Hepatic stellate cell (primary cell): ENCODE data around the gene PTGR3.

Experiments used
- DNase-seq: peaks from one replicate; pipeline ENCODE4 v3.0.0; 2011; ENCODE audit warnings: low spot score

The PTGR3 gene

DNA sequence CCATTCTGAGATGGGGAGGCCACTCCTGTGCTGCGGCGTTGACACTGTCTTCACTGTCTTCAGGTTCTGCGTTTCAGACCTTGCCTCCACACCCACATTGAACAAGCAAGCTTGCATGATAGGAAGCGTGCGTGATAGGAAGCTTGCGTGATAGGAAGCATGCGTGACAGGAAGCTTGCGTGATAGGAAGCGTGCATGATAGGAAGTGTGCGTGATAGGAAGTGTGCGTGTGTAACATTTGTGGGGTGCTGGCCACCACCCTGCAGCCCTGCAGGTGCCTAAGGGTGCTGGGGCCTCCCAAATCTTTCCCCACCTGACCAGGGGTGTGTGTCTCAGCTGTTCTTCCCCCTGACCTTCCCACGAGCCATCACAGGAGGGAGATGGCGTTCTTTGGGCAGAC, 27.0 kb upstream of the PTGR3 start:
- no peak for DNase-seq

DNA sequence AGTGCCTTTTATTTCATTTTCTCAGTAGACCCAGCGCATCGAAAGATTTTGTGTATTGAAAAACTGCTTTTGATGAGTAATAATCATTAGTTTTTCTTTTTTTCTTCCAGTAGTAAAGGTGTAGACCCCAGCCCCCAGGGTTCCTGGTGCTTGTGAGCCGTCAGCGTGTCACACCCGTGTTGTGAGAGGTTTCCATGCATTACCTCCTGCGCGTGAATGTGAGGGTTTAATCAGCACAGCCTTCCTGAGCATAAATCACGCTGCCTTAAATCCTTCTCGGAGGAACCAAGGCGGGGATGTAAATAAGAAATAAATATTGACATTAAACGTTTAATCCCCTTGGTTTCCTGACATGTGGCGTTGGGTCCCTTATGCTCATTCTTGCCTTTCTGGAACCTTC, 26.0 kb upstream of the PTGR3 start:
- DNase-seq: no peak

DNA sequence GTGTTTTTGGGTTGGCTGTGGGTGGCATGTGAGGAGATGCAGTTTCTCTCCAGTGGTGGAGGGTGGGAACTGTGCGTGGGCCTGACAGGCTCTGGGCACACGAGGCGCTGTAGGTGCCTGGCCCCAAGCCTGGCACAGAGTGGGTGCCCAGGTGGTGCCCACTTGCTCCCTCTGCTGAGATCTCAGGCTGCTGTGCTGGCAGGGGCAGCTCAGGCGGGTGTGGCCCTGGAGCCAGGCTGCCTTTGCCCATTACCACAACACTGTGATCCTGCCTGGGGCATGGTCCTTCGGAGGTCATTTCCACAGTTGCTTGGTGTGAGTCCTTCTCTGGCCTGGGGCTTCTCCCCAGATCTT, 22.1 kb upstream of the PTGR3 start:
- no peak for DNase-seq

DNA sequence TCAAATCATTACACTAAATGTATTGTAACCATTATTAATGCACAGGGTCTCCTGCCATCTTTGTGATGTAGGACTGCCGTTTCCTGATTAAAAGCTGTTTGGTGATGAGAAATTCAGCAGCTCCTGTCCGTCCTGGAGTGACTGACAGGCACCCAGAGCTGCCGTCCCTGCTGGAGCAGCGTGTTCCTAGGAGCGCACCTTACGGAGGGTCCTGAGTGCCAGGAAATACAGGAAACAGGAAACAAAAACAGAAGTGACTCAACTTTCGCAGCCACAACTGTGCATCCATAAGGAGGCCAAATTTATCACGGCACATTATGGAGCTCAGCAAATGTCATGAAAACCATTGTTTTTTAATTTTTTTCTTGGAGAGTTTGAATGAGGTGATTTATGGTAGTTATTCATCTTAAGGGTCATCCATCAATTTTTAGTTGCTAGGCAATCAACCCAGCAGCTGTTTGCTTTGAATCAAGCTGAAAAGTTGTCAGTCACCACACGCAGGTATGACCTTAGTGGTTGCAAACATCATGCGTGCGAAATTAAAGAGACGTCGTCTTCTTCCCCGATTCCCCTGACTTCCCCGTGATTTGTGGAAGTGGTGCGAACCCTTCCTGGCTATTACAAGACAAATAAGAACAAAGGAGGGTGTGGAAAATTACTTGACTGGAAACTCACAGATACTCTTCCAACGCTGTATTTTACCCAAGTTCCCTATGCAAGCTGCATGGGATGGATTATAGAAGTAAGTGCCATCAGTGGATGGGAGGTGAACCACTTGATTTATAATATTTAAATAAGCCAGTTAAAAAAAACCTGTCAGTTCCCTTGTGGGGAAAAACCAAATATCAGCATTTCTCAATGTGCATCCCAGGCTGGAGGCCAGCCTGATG, 21.5 kb upstream of the PTGR3 start:
- no peak for DNase-seq

DNA sequence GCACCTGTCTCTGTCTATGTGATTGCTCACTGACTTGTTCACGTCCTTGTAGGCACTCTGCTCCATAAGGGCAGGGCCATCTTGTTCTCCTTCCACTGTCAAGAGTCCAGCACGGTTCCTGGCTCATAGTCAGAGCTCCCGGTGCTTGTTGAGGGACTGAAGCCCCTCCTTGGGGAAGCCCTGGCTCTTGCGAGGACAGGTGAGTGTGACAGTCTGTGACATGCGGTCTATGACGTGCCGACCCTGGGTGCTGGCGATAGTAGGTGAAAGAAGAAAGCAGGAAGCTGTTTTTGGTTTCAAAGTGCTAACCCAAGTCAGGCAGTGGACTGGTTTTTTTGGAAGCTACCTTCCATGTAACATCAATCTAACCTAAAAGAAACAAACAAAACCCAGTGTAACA, 20.5 kb upstream of the PTGR3 start:
- no peak for DNase-seq

DNA sequence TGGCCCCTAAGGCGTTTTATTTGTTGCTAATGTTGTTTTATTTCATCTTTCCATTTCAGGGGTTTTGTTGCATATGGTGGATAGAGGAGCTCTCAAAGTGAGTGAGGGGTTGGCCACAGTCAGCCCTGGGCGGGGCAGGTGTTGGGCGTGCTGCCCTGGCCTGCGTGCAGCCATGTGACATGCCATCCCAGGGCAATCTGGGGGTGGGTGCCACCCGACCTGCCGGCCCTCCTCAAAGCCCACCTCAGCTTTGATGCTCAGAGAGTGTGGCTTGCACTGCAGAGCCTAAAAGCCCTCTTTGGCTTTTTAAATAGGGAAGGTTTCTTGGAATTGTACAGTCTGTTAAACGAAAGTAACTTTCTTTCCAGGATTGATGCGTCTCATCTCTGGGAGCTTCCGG, 20.0 kb upstream of the PTGR3 start:
- DNase-seq: no peak

DNA sequence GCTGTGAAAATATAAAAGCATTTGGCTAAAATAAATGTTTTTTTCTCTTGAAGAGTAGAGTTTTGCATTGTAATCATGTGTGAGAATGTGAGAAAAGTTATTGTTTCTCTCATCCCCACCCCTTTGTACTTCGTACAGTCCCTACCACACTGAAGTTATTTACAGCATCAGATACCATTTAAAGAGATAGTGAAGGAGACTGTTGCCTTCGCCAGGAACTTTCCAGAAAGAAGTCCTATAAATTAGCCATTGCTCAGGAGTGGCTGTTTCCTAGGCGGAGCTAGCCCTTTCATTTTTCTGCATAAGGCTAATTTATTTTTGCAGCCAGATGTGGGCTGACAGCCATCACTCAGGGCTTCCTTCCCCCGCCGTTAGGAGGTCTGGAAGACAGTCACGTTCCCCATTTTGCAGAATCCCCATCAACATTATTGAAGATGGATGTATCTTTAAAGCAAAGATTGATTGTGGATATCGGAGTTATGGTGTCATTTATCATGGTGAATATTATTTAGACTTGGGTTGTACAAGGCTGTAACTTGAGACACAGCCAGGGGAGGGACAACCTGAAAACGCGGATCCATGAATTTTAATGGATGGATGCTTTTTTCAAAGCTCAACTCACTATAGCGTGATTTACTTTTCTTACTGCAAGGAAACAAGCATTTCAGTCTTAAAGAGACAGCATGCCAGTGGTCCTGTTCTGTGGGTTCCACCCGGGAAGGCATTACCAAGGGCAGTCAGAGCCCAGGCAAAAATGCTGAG, 18.8 kb upstream of the PTGR3 start:
- no peak for DNase-seq

DNA sequence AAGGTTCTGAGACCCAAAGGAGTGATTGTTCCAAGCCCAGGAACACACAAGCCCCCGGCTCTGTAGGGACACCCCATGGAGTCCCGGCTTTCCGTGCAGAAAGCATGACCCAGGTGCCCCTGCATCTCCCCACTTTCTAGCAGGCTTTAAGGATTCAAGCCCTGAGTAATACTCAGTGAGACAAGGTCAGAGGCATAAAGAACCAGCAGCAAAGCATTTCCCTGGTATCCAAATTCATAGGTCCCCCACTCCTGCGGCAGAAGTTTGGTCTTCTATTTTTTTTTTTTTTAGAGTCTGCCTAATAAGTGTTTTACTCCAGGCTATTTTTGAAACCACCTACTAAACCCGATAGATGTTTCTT, 18.0 kb upstream of the PTGR3 start:
- DNase-seq: no peak

DNA sequence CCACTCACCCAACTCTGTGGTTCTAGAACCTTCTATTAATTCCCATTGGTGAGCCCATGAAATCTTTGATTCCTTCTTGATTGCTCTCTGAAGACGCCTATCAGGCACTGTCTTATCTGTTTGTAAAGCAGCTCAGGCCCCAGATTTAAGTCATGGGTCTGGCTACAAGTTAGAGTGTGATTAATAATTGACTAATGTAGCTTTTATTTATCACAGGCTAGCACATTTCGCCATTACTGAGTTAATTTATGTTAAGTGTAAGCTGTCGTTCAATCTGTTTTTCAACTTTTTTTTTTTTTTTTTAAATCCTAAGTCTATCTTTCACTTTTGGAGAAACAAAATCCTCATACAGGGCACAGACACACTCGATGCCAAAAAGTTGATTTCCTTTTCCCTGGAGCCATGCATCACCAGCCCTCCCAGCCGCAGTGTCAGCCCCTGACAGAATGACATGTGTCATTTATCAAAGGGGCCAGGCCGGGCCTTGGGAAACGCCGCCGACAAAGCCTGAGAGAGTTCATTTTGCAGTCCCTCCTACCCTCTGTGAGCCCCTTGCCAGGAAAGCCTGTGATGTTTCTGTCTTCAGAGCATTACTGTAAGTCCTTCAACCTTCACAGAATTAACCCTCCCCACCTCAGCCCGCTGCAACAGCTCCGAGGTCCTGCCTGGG, 17.5 kb upstream of the PTGR3 start:
- DNase-seq: no peak

DNA sequence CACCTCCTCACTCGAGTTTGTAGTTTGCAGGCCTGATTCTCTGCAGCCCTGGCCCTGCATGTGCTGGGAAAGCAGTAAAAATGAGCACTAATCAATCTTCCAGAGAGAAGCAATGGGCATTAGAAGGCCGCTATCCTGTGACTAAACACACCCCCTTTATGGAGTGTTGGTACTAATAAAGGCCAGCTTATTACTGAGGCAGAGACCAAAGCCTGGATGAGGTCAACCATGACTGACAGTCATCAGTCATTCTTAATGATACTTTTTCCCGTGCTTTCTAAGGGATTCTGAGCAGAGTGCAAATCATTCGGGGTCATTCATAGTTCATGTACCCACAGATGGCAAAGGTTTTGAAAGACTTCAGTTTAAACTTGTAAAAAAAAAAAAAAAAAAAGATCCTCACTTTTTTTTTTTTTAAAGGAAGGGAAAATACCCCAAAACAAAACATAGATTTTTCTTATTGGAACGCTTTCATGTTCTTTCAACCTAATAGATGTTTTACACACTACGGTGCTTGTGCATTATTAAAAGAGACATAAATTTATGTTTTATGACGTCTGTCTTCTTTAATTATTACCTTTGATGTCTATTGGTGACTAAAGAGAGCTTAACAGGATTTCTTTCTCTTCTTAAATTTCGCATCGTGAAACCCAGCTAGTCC, 14.9 kb upstream of the PTGR3 start:
- DNase-seq: no peak

DNA sequence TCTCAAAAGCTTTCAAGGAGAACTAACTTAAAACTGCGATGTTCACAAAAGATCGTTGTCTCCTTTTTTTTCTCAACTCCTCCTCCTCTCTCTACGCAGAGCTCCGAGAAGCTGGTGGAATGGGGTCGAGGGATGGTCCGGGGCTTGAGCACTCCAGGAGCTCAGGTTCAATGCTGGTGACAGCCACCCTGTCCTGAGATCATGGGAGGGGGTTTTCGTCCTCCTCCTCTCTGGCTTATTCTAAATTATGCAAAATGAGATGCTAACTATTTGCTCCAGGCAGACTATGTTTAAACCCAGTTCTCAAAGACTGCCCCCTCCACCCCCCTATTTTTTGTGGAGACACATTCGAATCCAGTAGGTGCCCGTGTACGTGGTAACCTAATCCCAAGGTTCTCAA, 13.5 kb upstream of the PTGR3 start:
- DNase-seq: no peak

DNA sequence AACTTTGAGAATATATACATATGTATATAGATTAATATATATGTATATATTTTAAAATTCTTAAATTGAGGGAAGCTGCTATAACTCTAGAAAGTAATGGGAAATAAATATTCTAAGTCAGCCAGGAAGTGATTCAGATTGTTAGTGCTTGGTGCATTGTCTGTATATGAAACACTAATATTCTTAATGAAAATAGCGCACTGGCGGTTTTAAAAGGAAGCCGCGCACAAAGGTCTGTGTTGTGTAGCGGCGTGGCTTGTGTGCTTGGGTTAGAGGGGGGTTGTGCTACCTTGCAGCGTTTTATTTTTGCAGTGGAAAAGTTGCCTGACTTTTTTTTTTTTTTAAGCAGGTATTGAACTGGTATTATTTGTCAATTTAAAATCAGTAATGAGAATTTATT, 13.0 kb upstream of the PTGR3 start:
- DNase-seq: no peak

DNA sequence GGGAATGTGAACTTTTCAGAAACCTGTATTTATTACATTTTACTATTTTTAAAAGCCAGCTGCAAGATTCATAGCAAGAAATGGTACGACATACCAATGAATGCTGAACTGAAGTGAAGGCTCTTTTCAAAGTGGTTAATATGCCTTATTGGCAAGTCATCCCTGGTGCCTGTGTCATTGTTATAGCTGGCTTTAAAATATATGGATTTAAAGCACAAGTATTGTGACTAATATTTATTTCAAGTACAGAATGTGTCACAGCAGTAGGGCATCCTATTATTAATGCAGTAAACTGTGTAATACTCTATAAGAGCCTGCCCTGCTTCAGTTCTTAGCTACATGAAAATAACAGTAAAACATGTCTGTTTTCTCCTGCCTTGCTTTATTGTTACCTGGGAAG, 12.5 kb upstream of the PTGR3 start:
- DNase-seq: no peak

DNA sequence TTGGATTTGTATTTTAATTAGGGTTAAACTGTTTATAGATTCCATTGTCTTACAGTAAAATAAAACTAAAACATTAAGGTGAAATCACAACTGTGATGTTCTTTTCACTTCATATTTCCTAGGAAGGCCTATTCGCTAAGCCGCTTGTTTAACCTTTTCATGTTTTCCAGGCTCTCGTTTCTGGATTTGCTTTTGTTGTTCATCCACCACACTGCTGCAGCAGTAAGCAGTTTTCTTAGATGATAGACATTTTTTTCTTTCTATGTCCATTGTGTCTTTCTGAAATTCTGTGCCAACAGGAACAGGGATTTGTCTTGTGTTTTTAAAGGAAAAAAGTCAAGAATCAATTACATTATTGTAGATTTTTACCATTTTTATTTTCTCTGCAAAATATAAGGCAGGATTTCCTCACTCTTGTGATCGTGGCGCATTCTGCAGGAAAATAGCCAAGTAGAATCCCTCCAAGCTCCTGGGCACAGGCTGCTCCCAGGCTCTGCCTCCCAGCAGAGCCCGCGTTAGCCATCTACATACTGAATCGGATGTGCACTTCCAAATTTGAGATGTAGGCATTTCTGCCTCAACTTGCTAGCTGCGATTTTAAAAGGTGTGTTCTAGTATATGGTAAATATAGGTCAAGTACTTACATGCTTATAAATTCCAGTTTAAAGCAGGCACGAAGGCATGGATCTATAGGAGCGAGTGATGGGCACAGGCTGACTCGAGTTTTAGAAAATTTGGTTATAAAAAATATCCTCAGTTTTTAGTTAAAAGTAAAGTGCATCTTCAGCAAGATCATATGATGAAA, 11.8 kb upstream of the PTGR3 start:
- no peak for DNase-seq

DNA sequence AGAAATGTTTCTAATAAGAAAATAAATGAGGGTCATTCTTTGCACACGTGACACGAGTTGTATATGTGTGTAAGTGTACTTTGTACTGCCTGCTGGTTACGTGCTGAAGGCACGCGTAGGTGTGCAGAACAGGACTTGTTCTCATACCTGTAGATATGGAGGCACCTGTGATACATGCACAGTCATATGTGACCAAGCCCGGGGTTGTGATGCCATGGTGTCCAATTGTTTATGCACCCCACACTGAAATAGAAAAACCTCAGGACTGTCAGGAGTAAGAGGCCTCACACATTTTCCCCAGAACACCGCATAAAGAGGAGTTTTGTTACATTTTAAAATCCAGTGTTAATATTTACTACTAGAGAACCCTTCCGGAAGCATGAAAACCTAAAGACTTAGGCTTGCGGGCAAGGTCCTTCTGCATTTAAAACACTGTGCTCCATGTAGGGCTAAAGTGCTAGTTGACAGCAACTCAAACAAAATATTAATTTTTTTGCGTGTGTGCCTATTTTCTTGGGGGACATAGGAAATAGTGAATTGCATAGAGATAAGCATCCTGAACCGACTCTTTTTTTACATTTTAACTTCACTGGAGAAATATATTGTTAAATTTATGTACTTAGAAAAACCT, 10.9 kb upstream of the PTGR3 start:
- no peak for DNase-seq

DNA sequence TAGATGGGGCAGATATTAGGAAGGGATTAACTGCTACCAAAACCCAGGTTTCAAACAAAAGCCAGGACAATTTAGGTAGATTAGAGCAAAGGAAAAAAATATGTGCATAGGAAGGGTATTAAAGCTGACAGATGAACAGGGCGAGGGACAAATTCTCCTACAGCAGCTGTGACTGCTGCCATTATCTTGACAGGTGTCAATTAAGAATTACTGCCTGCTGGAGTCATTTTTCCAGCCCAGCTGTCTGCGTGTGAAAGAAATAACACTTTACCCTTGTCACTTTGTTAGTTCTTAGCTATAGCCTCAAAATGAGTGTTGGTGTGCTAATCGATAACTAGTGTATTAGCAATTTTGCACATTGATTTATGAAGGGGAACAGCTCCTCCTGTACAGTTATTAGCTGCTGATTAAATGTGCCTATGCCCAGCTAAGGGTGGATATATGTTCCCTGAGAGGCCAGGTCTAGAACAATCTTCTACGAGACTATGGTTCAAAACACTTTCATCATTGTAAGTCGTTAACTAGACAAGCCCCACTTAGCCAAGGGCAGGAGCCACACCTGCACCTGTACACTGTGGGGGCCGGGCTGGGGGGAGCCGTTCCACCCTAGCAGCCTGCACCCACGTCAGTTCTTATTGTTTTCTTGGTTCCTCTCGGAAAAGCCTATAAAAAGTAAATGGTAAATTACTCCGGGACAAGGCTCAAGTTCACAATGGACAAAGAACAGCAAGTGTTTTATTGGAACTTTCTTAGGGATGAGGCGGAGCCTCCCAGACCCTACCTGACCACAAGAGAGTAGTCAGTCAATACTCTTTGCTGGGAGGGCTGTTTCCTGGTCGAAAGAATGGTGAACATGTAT, 9.4 kb upstream of the PTGR3 start:
- DNase-seq: no peak

DNA sequence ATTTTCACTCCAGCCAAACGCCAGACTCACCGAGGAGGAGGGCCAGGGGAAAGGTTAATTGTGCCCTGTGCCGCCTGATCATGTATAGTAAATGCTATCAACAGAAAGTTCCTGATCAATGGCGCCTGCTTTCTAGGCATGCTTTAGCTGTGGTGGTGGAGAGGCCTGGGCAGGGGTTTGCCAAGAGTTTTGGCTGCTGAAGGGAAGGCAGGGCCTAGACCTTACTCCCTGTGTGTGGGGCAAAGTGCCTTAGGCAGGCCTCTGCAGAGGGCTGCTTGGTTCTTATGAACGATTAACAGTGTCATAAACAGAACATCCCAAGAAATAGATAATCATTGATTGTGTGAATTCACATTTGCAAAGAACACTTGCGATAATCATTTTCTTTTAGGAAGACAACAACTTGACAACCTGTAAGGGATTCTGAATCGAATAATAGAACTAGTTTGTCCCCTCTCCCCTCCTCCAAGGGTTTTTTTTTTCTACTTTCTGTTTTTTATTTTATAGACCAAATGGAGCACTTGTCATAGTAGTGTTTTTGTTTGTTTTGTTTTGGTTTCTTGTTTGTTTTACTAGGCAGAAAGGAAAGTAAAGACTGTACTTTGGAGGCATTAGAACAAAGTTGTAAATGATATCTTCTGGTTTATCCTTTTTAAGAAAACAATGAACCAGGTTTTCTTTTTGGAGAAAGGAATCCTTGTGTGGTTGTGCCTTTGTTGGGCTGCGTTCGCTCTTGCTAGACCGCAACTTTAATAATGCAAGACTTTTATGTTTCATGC, 8.2 kb upstream of the PTGR3 start:
- no peak for DNase-seq

DNA sequence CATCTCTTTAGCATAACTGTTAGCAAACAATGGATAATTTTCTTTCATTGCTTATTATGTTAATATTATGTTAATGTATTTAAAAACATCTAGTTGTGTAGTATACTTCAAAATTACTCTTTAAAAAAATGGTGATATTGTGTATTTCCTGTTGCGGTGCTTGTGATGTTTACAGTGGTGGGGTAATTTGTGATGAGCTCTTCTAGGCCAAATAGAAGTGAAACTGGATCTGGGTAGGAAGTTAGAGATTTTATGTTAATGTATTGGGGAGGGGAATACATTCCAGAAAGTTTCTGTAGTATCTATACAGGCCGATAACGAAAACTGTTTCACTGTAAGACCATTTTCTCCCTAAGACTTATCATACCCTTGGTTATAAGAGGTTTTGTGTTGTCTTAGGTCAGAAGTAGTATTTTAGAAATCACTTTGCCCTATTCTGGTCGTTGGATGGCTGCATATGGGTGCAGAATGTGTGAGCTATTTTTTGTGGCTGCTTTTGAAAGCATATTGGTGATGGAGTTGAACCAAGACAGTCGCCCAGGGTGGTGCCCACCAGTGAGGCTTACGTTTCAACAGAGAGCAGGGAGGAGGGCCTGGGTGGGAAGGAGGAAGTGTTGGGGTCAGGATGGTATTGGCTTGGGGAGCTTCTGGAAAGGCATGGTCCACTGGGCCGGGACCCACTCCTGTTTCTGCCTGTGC, 7.4 kb upstream of the PTGR3 start:
- no peak for DNase-seq

DNA sequence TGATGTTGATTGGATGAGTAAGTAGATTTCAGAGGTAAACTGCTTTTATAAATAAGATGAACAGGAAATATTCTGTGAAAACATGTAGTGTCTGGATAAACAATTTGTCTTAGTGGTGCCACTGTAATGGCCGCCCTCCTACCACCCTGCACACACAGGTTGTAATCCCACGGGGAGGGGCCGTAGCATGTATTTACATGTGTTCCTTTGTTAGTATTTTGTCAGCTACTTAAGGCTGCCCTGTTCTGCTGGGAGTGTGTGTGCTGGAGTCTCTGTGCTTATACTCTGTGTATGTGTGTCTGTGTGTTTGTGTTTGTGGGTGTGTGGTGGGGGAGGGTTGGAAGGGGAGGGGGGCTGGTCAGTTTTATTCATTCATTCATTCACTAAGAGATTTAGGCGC, 6.7 kb upstream of the PTGR3 start:
- no peak for DNase-seq
